Fibroblast of lung (primary cell): ENCODE measurements around the gene BUD13. TPM values are rescaled to one million over a fixed set of nuclear protein-coding genes. Genes with fewer than 3 reads are reported as not detected.

Experiments used
- DNase-seq, 2 donors: peaks; one replicate each; pipeline versions ENCODE4 v3.0.0 to v3.0.0-alpha.2; 2010; ENCODE audit warnings: low read depth in 2 of 2
- H2AFZ ChIP-seq: 2 replicates; pipeline ENCODE4 v1.5.1; 2012; ENCODE audit warnings: low read length, control low read depth, inconsistent platforms
- H3K27ac ChIP-seq: 2 replicates; pipeline ENCODE4 v1.5.1; 2011; ENCODE audit warnings: low read length, control low read depth; ENCODE audit not compliant: insufficient read depth
- H3K27me3 ChIP-seq: 2 replicates; pipeline ENCODE4 v1.5.1; 2011; ENCODE audit warnings: mild to moderate bottlenecking, low read length; ENCODE audit not compliant: control insufficient read depth, insufficient read depth
- H3K36me3 ChIP-seq: 2 replicates; pipeline ENCODE4 v1.5.1; 2011; ENCODE audit warnings: low read length; ENCODE audit not compliant: control insufficient read depth, insufficient read depth
- H3K4me1 ChIP-seq: 2 replicates; pipeline ENCODE4 v1.5.1; 2011; ENCODE audit warnings: low read length; ENCODE audit not compliant: control insufficient read depth, insufficient read depth; ENCODE audit errors: extremely low read depth
- H3K4me2 ChIP-seq: 2 replicates; pipeline ENCODE4 v1.5.1; 2011; ENCODE audit warnings: low read length, control low read depth; ENCODE audit not compliant: insufficient read depth; ENCODE audit errors: extremely low read depth
- H3K4me3 ChIP-seq, 4 experiments: fragments of 200-600 bp in 1 of 4; sonication (generic) in 1 of 4; replicated peaks in 1 of 4; 2 replicates each; pipeline ENCODE4 v1.5.1; 2011 to 2016; ENCODE audit warnings: low read length in 4 of 4, low read depth in 3 of 4, mild to moderate bottlenecking in 3 of 4, control low read depth in 2 of 4, inconsistent platforms in 1 of 4, mixed read lengths in 1 of 4; ENCODE audit not compliant: insufficient read depth in 1 of 4; ENCODE audit errors: control extremely low read depth in 1 of 4
- H3K79me2 ChIP-seq: 2 replicates; pipeline ENCODE4 v1.5.1; 2012; ENCODE audit warnings: mild to moderate bottlenecking, low read length, inconsistent platforms; ENCODE audit not compliant: control insufficient read depth, insufficient read depth
- H3K9ac ChIP-seq: 2 replicates; pipeline ENCODE4 v1.5.1; 2011; ENCODE audit warnings: mild to moderate bottlenecking, low read length, control low read depth; ENCODE audit not compliant: insufficient read depth
- H3K9me3 ChIP-seq: 2 replicates; pipeline ENCODE4 v1.5.1; 2012; ENCODE audit warnings: low read depth, low read length; ENCODE audit not compliant: control insufficient read depth, insufficient read depth
- H4K20me1 ChIP-seq: 2 replicates; pipeline ENCODE4 v1.5.1; 2011; ENCODE audit warnings: low read length; ENCODE audit not compliant: control insufficient read depth, insufficient read depth; ENCODE audit errors: extremely low read depth
- CTCF ChIP-seq, 2 donors: IDR thresholded peaks in 1 of 2; conservative IDR thresholded peaks in 1 of 2; 1 replicate in 1 of 2; 2 replicates in 1 of 2; pipeline ENCODE4 v1.5.1; 2011 to 2012; ENCODE audit warnings: low read length in 2 of 2, control low read depth in 1 of 2, inconsistent platforms in 1 of 2, low read depth in 1 of 2, mild to moderate bottlenecking in 1 of 2
- EZH2 ChIP-seq: IDR thresholded peaks from 2 replicates; pipeline ENCODE4 v1.5.1; 2012; ENCODE audit warnings: low read length, control low read depth, mild to moderate bottlenecking; ENCODE audit errors: missing control alignments
- polyA plus RNA-seq, 2 donors: library from polyadenylated mRNA; depleted of rRNA in 1 of 2; stranded (reverse) in 1 of 2; unstranded in 1 of 2; fragments of >200 nt; gene quantifications; 2 replicates each; pipeline ENCODE4 v1.2.1, GENCODE V29; 2011 to 2012; ENCODE audit warnings: missing spikeins in 1 of 2
- total RNA-seq: library from RNA; depleted of rRNA; stranded (reverse); fragments of >200 nt; gene quantifications from 2 replicates; pipeline ENCODE4 v1.2.1, GENCODE V29; 2014

BUD13 gene
- total and polyA plus RNA-seq, 2 donors (not counting 1 experiment from before 2014, with no cell fraction given): 12.7 to 13.0 TPM

GRCh38 chr11:116702772-116703385, 69.9 kb downstream of the BUD13 start:
- Histone ChIP-seq H3K4me3 (no peak overlapping the region), H2AFZ (no peak overlapping the region), H3K4me2 (no peak overlapping the region), H3K9ac (no peak overlapping the region), H3K36me3 (no peaks in the 10 kb centered on the region), H3K79me2 (no peaks in the 10 kb centered on the region), H3K9me3 (no peaks in the 10 kb centered on the region), H3K27me3 (peaks cover 7% of the 10 kb centered on the region), H4K20me1 (no peaks in the 10 kb centered on the region), H3K27ac (no peak overlapping the region), H3K4me1 (no peaks in the 10 kb centered on the region)
- no peak for DNase-seq
- no peak for TF ChIP-seq EZH2
- TF ChIP-seq CTCF (conservative IDR thresholded peaks at IDR 0.05 in 1 of 2, IDR thresholded peaks at IDR 0.05 in 1 of 2; ENCODE audit: low read depth in 1 of 2, low read length in 2 of 2): no peak

- H3K9me3 ChIP-seq: no peaks in the 10 kb centered on the region
- no peaks in the 10 kb centered on the region for H3K79me2 ChIP-seq
- no peak overlapping the region for H3K27ac ChIP-seq
Measured at GRCh38 chr11:116701876-116702275, 70.9 kb downstream of the BUD13 start.

GRCh38 chr11:116701297-116701801, 71.4 kb downstream of the BUD13 start:
- Histone ChIP-seq H4K20me1 (no peaks in the 10 kb centered on the region), H3K79me2 (no peaks in the 10 kb centered on the region), H3K27ac (no peak overlapping the region), H3K36me3 (no peaks in the 10 kb centered on the region), H3K4me2 (no peak overlapping the region), H2AFZ (no peak overlapping the region), H3K4me3 (no peak overlapping the region), H3K4me1 (no peaks in the 10 kb centered on the region), H3K9ac (no peak overlapping the region), H3K9me3 (no peaks in the 10 kb centered on the region), H3K27me3 (peaks cover 4% of the 10 kb centered on the region)
- no peak for DNase-seq
- TF ChIP-seq EZH2: no peak
- TF ChIP-seq CTCF (conservative IDR thresholded peaks at IDR 0.05 in 1 of 2, IDR thresholded peaks at IDR 0.05 in 1 of 2; ENCODE audit: low read depth in 1 of 2, low read length in 2 of 2): no peak

More at GRCh38 chr11:116701876-116702275, 70.9 kb downstream of the BUD13 start:
- Histone ChIP-seq H4K20me1 (no peaks in the 10 kb centered on the region), H3K4me2 (no peak overlapping the region), H3K9ac (no peak overlapping the region), H3K4me1 (no peaks in the 10 kb centered on the region), H2AFZ (no peak overlapping the region), H3K27me3 (peaks cover 4% of the 10 kb centered on the region), H3K36me3 (no peaks in the 10 kb centered on the region), H3K4me3 (no peak overlapping the region)
- DNase-seq: no peak
- TF ChIP-seq EZH2 (no peak), CTCF (conservative IDR thresholded peaks at IDR 0.05 in 1 of 2, IDR thresholded peaks at IDR 0.05 in 1 of 2; ENCODE audit: low read depth in 1 of 2, low read length in 2 of 2) (no peak)
